K562 (cell line): Measurements from ENCODE around the gene SVOP. TPM values are rescaled to one million over a fixed set of nuclear protein-coding genes. Genes with fewer than 3 reads are reported as not detected.
"Not testable (repeated sequence)": the region's sequence is repeated elsewhere in the genome, so short reads cannot be mapped to it uniquely, and the experiment has no call there.

Experiments
- ATAC-seq: fragments of 200-7000 bp; cut with Tn5 transposase; 3 replicates; pipeline ENCODE4 v1.9.1; 2020; ENCODE audit warnings: moderate library complexity
- BruUV-seq: library from RNA; stranded (reverse); fragments of 400-500 nt; replicated peaks from 2 replicates; lab custom pipeline; 2021; lab: Mats Ljungman, UMichigan
- CTCF ChIA-PET: fragments of 300-600 bp; formaldehyde crosslinking; extraction: SDS; loops from one replicate; lab custom pipeline; 2021; ENCODE audit warnings: low intra/inter-chr PET ratio; lab: Yijun Ruan, JAX
- POLR2A ChIA-PET: fragments of 300-600, 350-650 bp; sonication (Branson Sonifier 250); formaldehyde crosslinking; extraction: SDS; loops from one replicate; lab custom pipeline; 2021; ENCODE audit warnings: antibody characterized with exemption, inconsistent platforms; lab: Yijun Ruan, JAX
- DNase-seq, 4 experiments: peaks; one replicate each; pipeline versions ENCODE4 v3.0.0 to v3.0.0-alpha.2; 2011 to 2018; ENCODE audit warnings: low spot score in 3 of 4, mixed read lengths in 3 of 4; ENCODE audit errors: extremely low read depth in 1 of 4
- FAIRE-seq: peaks from 2 replicates; lab custom pipeline; 2011; peaks lifted over from hg19 to GRCh38; lab: Jason Lieb, UNC
- H2AFZ ChIP-seq: 2 replicates; pipeline ENCODE4 v1.6.0; 2011; ENCODE audit warnings: low read depth, low read length, control low read depth, inconsistent platforms
- H3K27ac ChIP-seq: fragments of 200-600 bp; 3 replicates; pipeline ENCODE4 v1.8.0; 2011; ENCODE audit warnings: low read depth, mild to moderate bottlenecking, control low read depth, inconsistent platforms, low read length, moderate library complexity, mixed read lengths; ENCODE audit errors: extremely low read depth
- H3K27me3 ChIP-seq, 2 experiments: fragments of 300-600 bp in 1 of 2; 2 replicates in 1 of 2; 3 replicates in 1 of 2; pipeline versions ENCODE4 v1.6.0 to v1.8.0; 2011; ENCODE audit warnings: inconsistent platforms in 2 of 2, low read length in 2 of 2, mild to moderate bottlenecking in 1 of 2, mixed read lengths in 1 of 2, moderate library complexity in 1 of 2; ENCODE audit not compliant: control insufficient read depth in 2 of 2, insufficient read depth in 2 of 2
- H3K36me3 ChIP-seq: fragments of 300-600 bp; 3 replicates; pipeline ENCODE4 v1.8.0; 2011; ENCODE audit warnings: mild to moderate bottlenecking, low read length, inconsistent platforms; ENCODE audit not compliant: control insufficient read depth, insufficient read depth
- H3K4me1 ChIP-seq, 2 experiments: fragments of 200-600 bp in 1 of 2; replicated peaks in 1 of 2; 2 replicates in 1 of 2; 3 replicates in 1 of 2; pipeline versions ENCODE4 v1.5.1 to v1.8.0; 2011; ENCODE audit warnings: inconsistent platforms in 2 of 2, low read length in 2 of 2, mild to moderate bottlenecking in 1 of 2, mixed read lengths in 1 of 2, moderate library complexity in 1 of 2; ENCODE audit not compliant: control insufficient read depth in 2 of 2, insufficient read depth in 2 of 2
- H3K4me2 ChIP-seq: 2 replicates; pipeline ENCODE4 v1.6.1; 2011; ENCODE audit warnings: low read length, control low read depth, inconsistent platforms, mixed read lengths; ENCODE audit not compliant: insufficient read depth
- H3K4me3 ChIP-seq: fragments of 200-600 bp; sonication (generic), shearing (Covaris generic); 2 replicates; pipeline ENCODE4 v1.5.1; 2016; ENCODE audit warnings: control low read depth, inconsistent platforms
- H3K79me2 ChIP-seq: fragments of 200-600 bp; 3 replicates; pipeline ENCODE4 v1.8.0; 2011; ENCODE audit warnings: low read length, inconsistent platforms; ENCODE audit not compliant: control insufficient read depth, insufficient read depth
- H3K9ac ChIP-seq, 2 experiments: 2 replicates each; pipeline versions ENCODE4 v1.6.0 to v1.6.1; 2011; ENCODE audit warnings: low read depth in 2 of 2, low read length in 2 of 2, control low read depth in 1 of 2, inconsistent platforms in 1 of 2, mild to moderate bottlenecking in 1 of 2, mixed read lengths in 1 of 2; ENCODE audit not compliant: insufficient read depth in 1 of 2
- H3K9me1 ChIP-seq: one replicate; pipeline ENCODE4 v1.6.0; 2011; ENCODE audit warnings: inconsistent platforms, mild to moderate bottlenecking, low read length, moderate library complexity; ENCODE audit not compliant: control insufficient read depth, insufficient read depth
- H3K9me3 ChIP-seq: replicated peaks from 2 replicates; pipeline ENCODE4 v1.5.1; 2011; ENCODE audit warnings: low read depth, low read length, inconsistent platforms; ENCODE audit not compliant: control insufficient read depth, insufficient read depth
- H4K20me1 ChIP-seq: replicated peaks from 2 replicates; pipeline ENCODE4 v1.6.1; 2011; ENCODE audit warnings: low read length, inconsistent platforms, mixed read lengths; ENCODE audit not compliant: control insufficient read depth, insufficient read depth
- KDM1A ChIP-seq, 2 experiments: fragments of 450-650 bp; IDR thresholded peaks; 2 replicates each; pipeline ENCODE4 v1.6.1; 2016; ENCODE audit warnings: mild to moderate bottlenecking in 2 of 2
- WGBS: fragments of 100-300 bp; shearing (Covaris generic); methylation state at CpG from one replicate; pipeline ENCODE4 v1.1.6; 2016; ENCODE audit warnings: low coverage, mixed read lengths; ENCODE audit not compliant: insufficient coverage; ENCODE audit errors: missing lambda C conversion rate; 5-methylcytosine and 5-hydroxymethylcytosine counted together
- in situ Hi-C: fragments of 300-500 bp; cut with MboI; formaldehyde crosslinking; loops from 4 replicates; pipeline ENCODE4 v1.15.0; 2018; ENCODE audit warnings: inconsistent platforms, mixed read lengths
- intact Hi-C: fragments of 100-400 bp; cut with micrococcal nuclease; formaldehyde crosslinking; loops from 2 replicates; pipeline ENCODE4 v1.14.2; 2022
- polyA plus RNA-seq, 8 experiments: library from polyadenylated mRNA; depleted of rRNA in 4 of 8; stranded (reverse) in 5 of 8; unstranded in 3 of 8; fragments of >200 nt; fragmentation: Nextera tagmentation in 2 of 8; fragmentation: Illumina TruSeq in 1 of 8; extraction: Ambion mirVana in 2 of 8; extraction: Trizol in 1 of 8; gene quantifications; 2 replicates each; pipeline versions ENCODE4 v1.2.1 to v1.2.3, GENCODE V29; 2011 to 2014; ENCODE audit warnings: inconsistent platforms in 1 of 8, missing spikeins in 1 of 8
- total RNA-seq, 7 experiments: library from RNA; depleted of rRNA in 6 of 7; stranded (reverse); fragments of >200 nt in 6 of 7; fragmentation: Illumina TruSeq in 2 of 7; extraction: Trizol in 2 of 7; gene quantifications; 2 replicates each; pipeline versions ENCODE4 v1.2.1 to v1.2.3, GENCODE V29; 2011 to 2021; ENCODE audit warnings: low replicate concordance in 1 of 7

SVOP gene
- total and polyA plus RNA-seq, 9 of the 15 experiments (the other 6 are each of a cell fraction or from before 2014, with no cell fraction given) = 0.01 to 0.09 (median 0.06) TPM; not detected in 1

DNA sequence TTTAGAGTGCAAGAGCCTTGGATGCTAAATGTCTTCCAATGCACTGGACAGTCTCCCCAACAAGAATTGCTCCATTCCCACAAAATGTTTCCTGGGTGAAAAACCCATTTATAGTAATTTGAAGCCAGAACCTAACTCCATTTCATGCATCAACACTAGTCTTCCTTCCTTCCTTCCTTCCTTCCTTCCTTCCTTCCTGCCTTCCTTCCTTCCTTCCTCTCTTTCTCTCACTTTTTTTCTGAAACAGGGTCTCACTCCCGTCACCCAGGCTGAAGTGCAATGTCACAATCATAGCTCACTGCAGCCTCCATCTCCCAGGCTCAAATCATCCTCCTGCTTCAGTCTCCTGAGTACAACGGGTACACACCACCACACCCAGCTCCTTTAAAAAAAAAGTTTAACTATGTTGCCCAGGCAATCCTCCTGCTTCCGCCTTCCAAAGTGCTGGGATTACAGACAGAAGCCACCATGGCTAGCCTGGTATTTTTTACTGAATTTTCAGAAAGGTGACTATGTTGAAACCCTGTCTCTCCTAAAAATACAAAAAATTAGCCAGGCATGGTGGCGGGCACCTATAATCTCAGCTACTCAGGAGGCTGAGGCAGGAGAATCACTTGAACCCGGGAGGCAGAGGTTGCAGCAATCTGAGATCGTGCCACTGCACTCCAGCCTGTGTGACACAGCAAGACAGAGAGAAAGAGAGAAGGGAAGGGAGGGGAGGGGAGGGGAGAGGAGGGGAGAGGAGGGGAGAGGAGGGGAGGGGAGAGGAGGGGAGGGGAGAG is 161.5 kb downstream of the SVOP start:
- TF ChIP-seq KDM1A (IDR thresholded peaks at IDR 0.05) = peak; percentile 71 to 72; a peak in 3 of 4 replicates
- TF ChIP-seq, all 486 proteins: peak for 1; not testable (repeated sequence) for 485
- H3K4me3 ChIP-seq, H3K4me2 ChIP-seq, DNase-seq, H3K27ac ChIP-seq, H3K9me1 ChIP-seq, H3K9me3 ChIP-seq, H3K27me3 ChIP-seq, BruUV-seq, H3K36me3 ChIP-seq, in situ Hi-C loops, H3K9ac ChIP-seq, CTCF ChIA-PET, ATAC-seq, FAIRE-seq, H2AFZ ChIP-seq: not testable (repeated sequence)
- intact Hi-C loops = loop anchor here (5.0 to 10.0 kb wide), 3 partner anchors 37 to 735 kb away; partner anchors contain the start of genes ISCU, SART3 and WSCD2
- 0 out of 2 replicates have a peak, but pooled peaks cover 13% of the 10 kb centered on the region for H4K20me1 ChIP-seq
- WGBS = 13% methylated on average over 5 of the region's 6 CpGs
- H3K79me2 ChIP-seq = peaks cover 11% of the 10 kb centered on the region; the same call in 2 of the 3 replicates
- POLR2A ChIA-PET = interaction anchor here (1.2 to 1.7 kb wide), 3 partner anchors 9 to 14 kb away, joined by 3 to 6 read pairs (median 3); no protein-coding TSS in a partner anchor
- peaks cover 28 to 39% of the 10 kb centered on the region in 2 experiments for H3K4me1 ChIP-seq
